ENCODE data around the gene NID1. TPM values are rescaled to one million over a fixed set of nuclear protein-coding genes. Genes with fewer than 3 reads are reported as not detected.
A peak's percentile ranks its signal among the peaks of the same experiment; 100 is the strongest.

The NID1 gene
- total RNA-seq, 1 donor from 2014 or later = 42.1 TPM

- no peak for DNase-seq (ENCODE audit: low spot score)
- intact Hi-C loops (cut with DNase I) = loop anchor here (5.0 to 10.0 kb wide), 3 partner anchors 97 to 565 kb away; partner anchors contain the start of genes B3GALNT2 and LYST
These were observed 4.9 kb upstream of the NID1 start for GRCh38 chr1:236069796-236070195.

GRCh38 chr1:236067854-236068454 lies 3.1 kb upstream of the NID1 start:
- intact Hi-C loops (cut with DNase I) = loop anchor here (5.0 to 10.0 kb wide), 3 partner anchors 96 to 563 kb away; partner anchors contain the start of genes B3GALNT2 and LYST
- DNase-seq (ENCODE audit: low spot score) = no peak

- intact Hi-C loops (cut with DNase I) = loop anchor here (5.0 to 10.0 kb wide), 3 partner anchors 95 to 562 kb away; partner anchors contain the start of genes B3GALNT2 and LYST
- DNase-seq (ENCODE audit: low spot score) = peak; percentile 86
These were observed 2.0 kb upstream of the NID1 start for GRCh38 chr1:236066828-236067386.

- DNase-seq (ENCODE audit: low spot score) = no peak
- intact Hi-C loops (cut with DNase I) = loop anchor here (5.0 to 10.0 kb wide), 3 partner anchors 94 to 561 kb away; partner anchors contain the start of genes B3GALNT2 and LYST
These were observed 1.2 kb upstream of the NID1 start for GRCh38 chr1:236066054-236066453.

- no peak for DNase-seq (ENCODE audit: low spot score)
- intact Hi-C loops (cut with DNase I) = loop anchor here (5.0 to 10.0 kb wide), 3 partner anchors 93 to 561 kb away; partner anchors contain the start of genes B3GALNT2 and LYST
These were observed 667 bp upstream of the NID1 start for GRCh38 chr1:236065509-236066005.

- DNase-seq (ENCODE audit: low spot score) = peak; percentile 79
- intact Hi-C loops (cut with DNase I) = loop anchor here (5.0 to 10.0 kb wide), 3 partner anchors 47 to 559 kb away; partner anchors contain the start of genes B3GALNT2 and LYST
These were observed 794 bp downstream of the NID1 start for GRCh38 chr1:236063919-236064673.

GRCh38 chr1:236063551-236063918 lies 1.4 kb downstream of the NID1 start:
- intact Hi-C loops (cut with DNase I) = loop anchor here (5.0 to 10.0 kb wide), 3 partner anchors 46 to 559 kb away; partner anchors contain the start of genes B3GALNT2 and LYST
- no peak for DNase-seq (ENCODE audit: low spot score)

GRCh38 chr1:236060286-236060685 lies 4.6 kb downstream of the NID1 start:
- intact Hi-C loops (cut with DNase I) = loop anchor here (5.0 to 10.0 kb wide), 3 partner anchors 43 to 555 kb away; partner anchors contain the start of genes B3GALNT2 and LYST
- DNase-seq (ENCODE audit: low spot score) = no peak

- intact Hi-C loops (cut with DNase I) = no loop called here
These were observed 5.9 kb downstream of the NID1 start for GRCh38 chr1:236059011-236059410.

GRCh38 chr1:236058141-236058934 lies 6.6 kb downstream of the NID1 start:
- DNase-seq (ENCODE audit: low spot score) = no peak
- intact Hi-C loops (cut with DNase I) = no loop called here

More at GRCh38 chr1:236059011-236059410, 5.9 kb downstream of the NID1 start:
- DNase-seq (ENCODE audit: low spot score) = no peak

- no peak for DNase-seq (ENCODE audit: low spot score)
- intact Hi-C loops (cut with DNase I) = no loop called here
These were observed 7.3 kb downstream of the NID1 start for GRCh38 chr1:236057546-236057945.

- intact Hi-C loops (cut with DNase I) = no loop called here
- DNase-seq (ENCODE audit: low spot score) = no peak
These were observed 12.5 kb downstream of the NID1 start for GRCh38 chr1:236052232-236052993.

- DNase-seq (ENCODE audit: low spot score) = no peak
- intact Hi-C loops (cut with DNase I) = no loop called here
These were observed 13.6 kb downstream of the NID1 start for GRCh38 chr1:236051242-236051791.

GRCh38 chr1:236045771-236046170 lies 19.1 kb downstream of the NID1 start:
- no peak for DNase-seq (ENCODE audit: low spot score)
- intact Hi-C loops (cut with DNase I) = no loop called here

- DNase-seq (ENCODE audit: low spot score) = no peak
These were observed 20.5 kb downstream of the NID1 start for GRCh38 chr1:236044341-236044740.

GRCh38 chr1:236041631-236042618 lies 23.0 kb downstream of the NID1 start:
- intact Hi-C loops (cut with DNase I) = no loop called here
- DNase-seq (ENCODE audit: low spot score) = peak; percentile 71

More at GRCh38 chr1:236044341-236044740, 20.5 kb downstream of the NID1 start:
- intact Hi-C loops (cut with DNase I) = no loop called here
